Neural progenitor cell (in vitro differentiated cells): ENCODE measurements around the gene STX1B.

ENCODE experiments used
- EZH2 ChIP-seq: fragments of 200-600 bp; sonication (generic); IDR thresholded peaks from 2 replicates; pipeline ENCODE4 v1.6.1; 2017; ENCODE audit warnings: antibody characterized with exemption, mild to moderate bottlenecking, moderate library complexity
- EZH2phosphoT487 ChIP-seq: fragments of 200-600 bp; sonication (generic); IDR thresholded peaks from 2 replicates; pipeline ENCODE4 v1.6.1; 2017; ENCODE audit warnings: antibody characterized with exemption
- TF ChIP-seq, protein P1 (sequence below): fragments of 200-600 bp; sonication (generic); IDR thresholded peaks from 2 replicates; pipeline ENCODE4 v1.5.1; 2017; ENCODE audit warnings: antibody characterized with exemption, mild to moderate bottlenecking

- TF ChIP-seq, protein P1, sequence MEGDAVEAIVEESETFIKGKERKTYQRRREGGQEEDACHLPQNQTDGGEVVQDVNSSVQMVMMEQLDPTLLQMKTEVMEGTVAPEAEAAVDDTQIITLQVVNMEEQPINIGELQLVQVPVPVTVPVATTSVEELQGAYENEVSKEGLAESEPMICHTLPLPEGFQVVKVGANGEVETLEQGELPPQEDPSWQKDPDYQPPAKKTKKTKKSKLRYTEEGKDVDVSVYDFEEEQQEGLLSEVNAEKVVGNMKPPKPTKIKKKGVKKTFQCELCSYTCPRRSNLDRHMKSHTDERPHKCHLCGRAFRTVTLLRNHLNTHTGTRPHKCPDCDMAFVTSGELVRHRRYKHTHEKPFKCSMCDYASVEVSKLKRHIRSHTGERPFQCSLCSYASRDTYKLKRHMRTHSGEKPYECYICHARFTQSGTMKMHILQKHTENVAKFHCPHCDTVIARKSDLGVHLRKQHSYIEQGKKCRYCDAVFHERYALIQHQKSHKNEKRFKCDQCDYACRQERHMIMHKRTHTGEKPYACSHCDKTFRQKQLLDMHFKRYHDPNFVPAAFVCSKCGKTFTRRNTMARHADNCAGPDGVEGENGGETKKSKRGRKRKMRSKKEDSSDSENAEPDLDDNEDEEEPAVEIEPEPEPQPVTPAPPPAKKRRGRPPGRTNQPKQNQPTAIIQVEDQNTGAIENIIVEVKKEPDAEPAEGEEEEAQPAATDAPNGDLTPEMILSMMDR = no peak
- TF ChIP-seq EZH2 (no peak), EZH2phosphoT487 (no peak)
Observed at GRCh38 chr16:30948667-30949649, 61.5 kb downstream of the STX1B start, which contains the start of gene ORAI3.
